ENCODE data around the gene MLLT1. TPM values are rescaled to one million over a fixed set of nuclear protein-coding genes. Genes with fewer than 3 reads are reported as not detected.

Gene MLLT1
- total and polyA plus RNA-seq, 10 of the 15 experiments (the other 5 are each of a cell fraction or from before 2014, with no cell fraction given) = 0.16 to 61.1 (median 8.5) TPM

DNA sequence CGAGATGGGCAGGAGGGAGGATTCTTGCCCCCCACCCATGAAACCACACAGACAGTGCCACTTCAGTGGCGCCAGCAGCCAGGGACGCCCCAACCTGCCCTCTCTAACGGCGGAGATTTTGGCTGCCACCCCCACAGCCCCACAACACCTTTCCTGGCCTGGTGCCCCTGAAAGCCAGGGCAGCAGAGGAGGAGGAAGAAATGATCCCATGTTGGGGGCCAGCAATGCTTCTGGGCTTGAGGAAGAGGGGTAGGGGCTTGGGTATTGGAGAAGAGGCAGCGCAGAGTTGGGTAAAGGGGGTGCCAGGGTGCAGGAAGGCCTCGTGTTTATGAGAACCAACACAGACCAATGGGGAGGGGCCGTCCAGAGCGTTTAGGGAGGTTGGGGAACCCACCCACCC, 1.7 kb downstream of the MLLT1 start:
- peak overlapping the region; percentile 90 for H3K9ac ChIP-seq (ENCODE audit: control insufficient read depth, insufficient read depth, low read length)
- no peaks in the 10 kb centered on the region for H3K36me3 ChIP-seq (ENCODE audit: control insufficient read depth in 2 of 2, insufficient read depth in 2 of 2, low read length in 1 of 2)
- ChIA-PET RAD21 (ENCODE audit: unreplicated experiment) (no interaction called here), POLR2A (no interaction called here), SMC1A (ENCODE audit: uncharacterized antibody, unreplicated experiment) (no interaction called here), CTCF (interaction anchor here (0.9 kb wide), 1 partner anchor 152 kb away, joined by 3 read pairs; no protein-coding TSS in a partner anchor)
- ATAC-seq = no peak
- no peak for FAIRE-seq
- H3K27me3 ChIP-seq (replicated peaks in 1 of 2; ENCODE audit: control insufficient read depth in 2 of 2, insufficient read depth in 2 of 2, low read length in 1 of 2) = no peaks in the 10 kb centered on the region
- no peak overlapping the region; the same call in 1 of the 2 replicates for H3K27ac ChIP-seq (ENCODE audit: control insufficient read depth, insufficient read depth)
- H4K20me1 ChIP-seq (ENCODE audit: control insufficient read depth, insufficient read depth) = no peaks in the 10 kb centered on the region; the same call in 1 of the 2 replicates
- H3K4me3 ChIP-seq = peak overlapping the region; percentile 79
- DNase-seq (ENCODE audit: low read depth, low spot score) = no peak
- peak overlapping the region; percentile 90 for H3K4me2 ChIP-seq (ENCODE audit: control insufficient read depth, insufficient read depth)
- 97% methylated on average over 9 of the region's 9 CpGs for WGBS (ENCODE audit: insufficient coverage, insufficient replicate concordance, low lambda C conversion rate, missing lambda C conversion rate)
- no peaks in the 10 kb centered on the region for H3K9me3 ChIP-seq (replicated peaks; ENCODE audit: control insufficient read depth, insufficient read depth, low read length)
- intact Hi-C loops (cut with micrococcal nuclease; ENCODE audit: unreplicated experiment) (no loop called here), in situ Hi-C loops (cut with MboI) (no loop called here)
- H3K79me2 ChIP-seq (ENCODE audit: control insufficient read depth, insufficient read depth, low read length) = peaks cover 49% of the 10 kb centered on the region
- peaks cover 9% of the 10 kb centered on the region; the same call in 1 of the 2 replicates for H3K4me1 ChIP-seq (ENCODE audit: control insufficient read depth, insufficient read depth, low read length)
- BruUV-seq (replicated peaks) = no TSS peak
- no peak overlapping the region for H2AFZ ChIP-seq (ENCODE audit: control insufficient read depth, low read depth, low read length)
- TF ChIP-seq IKZF1 (conservative IDR thresholded peaks at IDR 0.05) (no peak), PAX5 (IDR thresholded peaks at IDR 0.05; ENCODE audit: borderline replicate concordance, low read depth, low read length) (no peak), ZBTB33 (IDR thresholded peaks at IDR 0.05) (no peak), ZNF274 (IDR thresholded peaks at IDR 0.05; ENCODE audit: insufficient read depth, insufficient read length) (no peak), SREBF2 (IDR thresholded peaks at IDR 0.05; ENCODE audit: low read length) (no peak), CREM (IDR thresholded peaks at IDR 0.05; ENCODE audit: low read depth) (no peak), HCFC1 (IDR thresholded peaks at IDR 0.05; ENCODE audit: low read length) (no peak), RAD21 (IDR thresholded peaks at IDR 0.05; ENCODE audit: insufficient read depth, low read depth, low read length) (no peak), ZNF217 (IDR thresholded peaks at IDR 0.05) (no peak), TCF7 (IDR thresholded peaks at IDR 0.05; ENCODE audit: borderline replicate concordance) (no peak)
- TF ChIP-seq, protein P1, sequence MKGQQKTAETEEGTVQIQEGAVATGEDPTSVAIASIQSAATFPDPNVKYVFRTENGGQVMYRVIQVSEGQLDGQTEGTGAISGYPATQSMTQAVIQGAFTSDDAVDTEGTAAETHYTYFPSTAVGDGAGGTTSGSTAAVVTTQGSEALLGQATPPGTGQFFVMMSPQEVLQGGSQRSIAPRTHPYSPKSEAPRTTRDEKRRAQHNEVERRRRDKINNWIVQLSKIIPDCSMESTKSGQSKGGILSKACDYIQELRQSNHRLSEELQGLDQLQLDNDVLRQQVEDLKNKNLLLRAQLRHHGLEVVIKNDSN (IDR thresholded peaks at IDR 0.05; ENCODE audit: borderline replicate concordance, extremely low read length, insufficient read depth, low read depth, low read length) = no peak
- TF ChIP-seq, protein P2, sequence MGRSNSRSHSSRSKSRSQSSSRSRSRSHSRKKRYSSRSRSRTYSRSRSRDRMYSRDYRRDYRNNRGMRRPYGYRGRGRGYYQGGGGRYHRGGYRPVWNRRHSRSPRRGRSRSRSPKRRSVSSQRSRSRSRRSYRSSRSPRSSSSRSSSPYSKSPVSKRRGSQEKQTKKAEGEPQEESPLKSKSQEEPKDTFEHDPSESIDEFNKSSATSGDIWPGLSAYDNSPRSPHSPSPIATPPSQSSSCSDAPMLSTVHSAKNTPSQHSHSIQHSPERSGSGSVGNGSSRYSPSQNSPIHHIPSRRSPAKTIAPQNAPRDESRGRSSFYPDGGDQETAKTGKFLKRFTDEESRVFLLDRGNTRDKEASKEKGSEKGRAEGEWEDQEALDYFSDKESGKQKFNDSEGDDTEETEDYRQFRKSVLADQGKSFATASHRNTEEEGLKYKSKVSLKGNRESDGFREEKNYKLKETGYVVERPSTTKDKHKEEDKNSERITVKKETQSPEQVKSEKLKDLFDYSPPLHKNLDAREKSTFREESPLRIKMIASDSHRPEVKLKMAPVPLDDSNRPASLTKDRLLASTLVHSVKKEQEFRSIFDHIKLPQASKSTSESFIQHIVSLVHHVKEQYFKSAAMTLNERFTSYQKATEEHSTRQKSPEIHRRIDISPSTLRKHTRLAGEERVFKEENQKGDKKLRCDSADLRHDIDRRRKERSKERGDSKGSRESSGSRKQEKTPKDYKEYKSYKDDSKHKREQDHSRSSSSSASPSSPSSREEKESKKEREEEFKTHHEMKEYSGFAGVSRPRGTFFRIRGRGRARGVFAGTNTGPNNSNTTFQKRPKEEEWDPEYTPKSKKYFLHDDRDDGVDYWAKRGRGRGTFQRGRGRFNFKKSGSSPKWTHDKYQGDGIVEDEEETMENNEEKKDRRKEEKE (IDR thresholded peaks at IDR 0.05) = no peak
- TF ChIP-seq, protein P3, sequence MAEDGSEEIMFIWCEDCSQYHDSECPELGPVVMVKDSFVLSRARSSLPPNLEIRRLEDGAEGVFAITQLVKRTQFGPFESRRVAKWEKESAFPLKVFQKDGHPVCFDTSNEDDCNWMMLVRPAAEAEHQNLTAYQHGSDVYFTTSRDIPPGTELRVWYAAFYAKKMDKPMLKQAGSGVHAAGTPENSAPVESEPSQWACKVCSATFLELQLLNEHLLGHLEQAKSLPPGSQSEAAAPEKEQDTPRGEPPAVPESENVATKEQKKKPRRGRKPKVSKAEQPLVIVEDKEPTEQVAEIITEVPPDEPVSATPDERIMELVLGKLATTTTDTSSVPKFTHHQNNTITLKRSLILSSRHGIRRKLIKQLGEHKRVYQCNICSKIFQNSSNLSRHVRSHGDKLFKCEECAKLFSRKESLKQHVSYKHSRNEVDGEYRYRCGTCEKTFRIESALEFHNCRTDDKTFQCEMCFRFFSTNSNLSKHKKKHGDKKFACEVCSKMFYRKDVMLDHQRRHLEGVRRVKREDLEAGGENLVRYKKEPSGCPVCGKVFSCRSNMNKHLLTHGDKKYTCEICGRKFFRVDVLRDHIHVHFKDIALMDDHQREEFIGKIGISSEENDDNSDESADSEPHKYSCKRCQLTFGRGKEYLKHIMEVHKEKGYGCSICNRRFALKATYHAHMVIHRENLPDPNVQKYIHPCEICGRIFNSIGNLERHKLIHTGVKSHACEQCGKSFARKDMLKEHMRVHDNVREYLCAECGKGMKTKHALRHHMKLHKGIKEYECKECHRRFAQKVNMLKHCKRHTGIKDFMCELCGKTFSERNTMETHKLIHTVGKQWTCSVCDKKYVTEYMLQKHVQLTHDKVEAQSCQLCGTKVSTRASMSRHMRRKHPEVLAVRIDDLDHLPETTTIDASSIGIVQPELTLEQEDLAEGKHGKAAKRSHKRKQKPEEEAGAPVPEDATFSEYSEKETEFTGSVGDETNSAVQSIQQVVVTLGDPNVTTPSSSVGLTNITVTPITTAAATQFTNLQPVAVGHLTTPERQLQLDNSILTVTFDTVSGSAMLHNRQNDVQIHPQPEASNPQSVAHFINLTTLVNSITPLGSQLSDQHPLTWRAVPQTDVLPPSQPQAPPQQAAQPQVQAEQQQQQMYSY (CRISPR knock-in tag; IDR thresholded peaks at IDR 0.05) = no peak
